Upper lobe of right lung (tissue), 1 donor: ENCODE results near the gene ROR1. TPM values are rescaled to one million over a fixed set of nuclear protein-coding genes. Genes with fewer than 3 reads are reported as not detected.

Experiments used
- ATAC-seq: fragments of 200-7000 bp; cut with Tn5 transposase; one replicate; pipeline ENCODE4 v1.9.1; 2020; ENCODE audit warnings: mild to moderate bottlenecking, moderate library complexity
- DNase-seq: peaks from one replicate; pipeline ENCODE4 v3.0.0-alpha.2; 2020
- H3K27ac ChIP-seq: fragments of 200-600 bp; one replicate; pipeline ENCODE4 v1.8.0; 2022
- H3K27me3 ChIP-seq: fragments of 200-600 bp; one replicate; pipeline ENCODE4 v1.8.0; 2022; ENCODE audit warnings: mild to moderate bottlenecking
- H3K36me3 ChIP-seq: fragments of 200-600 bp; one replicate; pipeline ENCODE4 v1.8.0; 2022
- H3K4me1 ChIP-seq: fragments of 200-600 bp; one replicate; pipeline ENCODE4 v1.8.0; 2022
- H3K4me3 ChIP-seq: fragments of 200-600 bp; one replicate; pipeline ENCODE4 v1.8.0; 2022; ENCODE audit warnings: mild to moderate bottlenecking
- H3K9me3 ChIP-seq: fragments of 200-600 bp; one replicate; pipeline ENCODE4 v1.8.0; 2022
- CTCF ChIP-seq: fragments of 200-600 bp; IDR thresholded peaks from one replicate; pipeline ENCODE4 v1.8.0; 2022; ENCODE audit warnings: antibody characterized with exemption
- intact Hi-C: fragments of 100-400 bp; cut with DNase I; formaldehyde crosslinking; loops from one replicate; pipeline ENCODE4 v1.11.0; 2022
- total RNA-seq: library from RNA; stranded (reverse); fragmentation: NEBNext Ultra II Directional; extraction: Animal tissue kit (Norgen Biotek cat#: 25700); gene quantifications from one replicate; pipeline ENCODE4 v1.2.1, GENCODE V29; 2021
- donor health status: DM: no; HTN: yes; CAD: no; lungs with severe emphysema.

Gene ROR1
- total RNA-seq, 1 donor from 2014 or later = 21.4 TPM

GRCh38 chr1:64124704-64125440 lies 351.1 kb downstream of the ROR1 start:
- intact Hi-C loops = no loop called here
- Histone ChIP-seq H3K36me3 (no peaks in the 10 kb centered on the region), H3K27ac (no peak overlapping the region), H3K27me3 (no peaks in the 10 kb centered on the region), H3K4me3 (no peak overlapping the region), H3K9me3 (no peaks in the 10 kb centered on the region), H3K4me1 (no peaks in the 10 kb centered on the region)
- TF ChIP-seq CTCF = no peak
- DNase-seq = no peak
- no peak for ATAC-seq

- no peak for TF ChIP-seq CTCF
- Histone ChIP-seq H3K27me3 (no peaks in the 10 kb centered on the region), H3K36me3 (no peaks in the 10 kb centered on the region), H3K27ac (no peak overlapping the region), H3K9me3 (no peaks in the 10 kb centered on the region), H3K4me1 (no peaks in the 10 kb centered on the region), H3K4me3 (no peak overlapping the region)
- intact Hi-C loops = no loop called here
- no peak for ATAC-seq
- no peak for DNase-seq
Measured at GRCh38 chr1:64126581-64126980, 352.8 kb downstream of the ROR1 start.

GRCh38 chr1:64127297-64127696 lies 353.5 kb downstream of the ROR1 start:
- no peak for TF ChIP-seq CTCF
- no peaks in the 10 kb centered on the region for H3K4me1 ChIP-seq
- no peak overlapping the region for H3K27ac ChIP-seq
- intact Hi-C loops = no loop called here
- H3K27me3 ChIP-seq = no peaks in the 10 kb centered on the region
- H3K9me3 ChIP-seq = no peaks in the 10 kb centered on the region
- DNase-seq = no peak
- no peak overlapping the region for H3K4me3 ChIP-seq
- H3K36me3 ChIP-seq = no peaks in the 10 kb centered on the region
- no peak for ATAC-seq

- Histone ChIP-seq H3K4me1 (no peaks in the 10 kb centered on the region), H3K9me3 (no peaks in the 10 kb centered on the region), H3K27ac (no peak overlapping the region), H3K27me3 (no peaks in the 10 kb centered on the region), H3K4me3 (no peak overlapping the region), H3K36me3 (no peaks in the 10 kb centered on the region)
- intact Hi-C loops = loop anchor here (10.0 kb wide), 1 partner anchor 515 kb away; no protein-coding TSS in a partner anchor
- ATAC-seq (no peak), DNase-seq (no peak)
- no peak for TF ChIP-seq CTCF
Measured at GRCh38 chr1:64129701-64130100, 355.9 kb downstream of the ROR1 start.

- intact Hi-C loops = loop anchor here (10.0 kb wide), 1 partner anchor 516 kb away; no protein-coding TSS in a partner anchor
- Histone ChIP-seq H3K4me3 (no peak overlapping the region), H3K27ac (no peak overlapping the region), H3K27me3 (no peaks in the 10 kb centered on the region), H3K36me3 (no peaks in the 10 kb centered on the region), H3K9me3 (no peaks in the 10 kb centered on the region), H3K4me1 (no peaks in the 10 kb centered on the region)
- DNase-seq (no peak), ATAC-seq (no peak)
- TF ChIP-seq CTCF = no peak
Measured at GRCh38 chr1:64131155-64131554, 357.3 kb downstream of the ROR1 start.
